G401 (cell line): ENCODE data around the gene HHIP. TPM values are rescaled to one million over a fixed set of nuclear protein-coding genes. Genes with fewer than 3 reads are reported as not detected.

Experiments used
- DNase-seq: peaks from one replicate; pipeline ENCODE4 v3.0.0-alpha.2; 2015; ENCODE audit warnings: low spot score
- in situ Hi-C: cut with HindIII; loops from 2 replicates; pipeline ENCODE4 v1.10.0; 2016; ENCODE audit warnings: low sequenced_read_pairs, mixed read lengths
- total RNA-seq: library from RNA; depleted of rRNA; stranded (reverse); fragments of >200 nt; shearing (Covaris generic); gene quantifications from 2 replicates; pipeline ENCODE4 v1.2.3, GENCODE V29; 2014; rRNA removed

The HHIP gene, protein sequence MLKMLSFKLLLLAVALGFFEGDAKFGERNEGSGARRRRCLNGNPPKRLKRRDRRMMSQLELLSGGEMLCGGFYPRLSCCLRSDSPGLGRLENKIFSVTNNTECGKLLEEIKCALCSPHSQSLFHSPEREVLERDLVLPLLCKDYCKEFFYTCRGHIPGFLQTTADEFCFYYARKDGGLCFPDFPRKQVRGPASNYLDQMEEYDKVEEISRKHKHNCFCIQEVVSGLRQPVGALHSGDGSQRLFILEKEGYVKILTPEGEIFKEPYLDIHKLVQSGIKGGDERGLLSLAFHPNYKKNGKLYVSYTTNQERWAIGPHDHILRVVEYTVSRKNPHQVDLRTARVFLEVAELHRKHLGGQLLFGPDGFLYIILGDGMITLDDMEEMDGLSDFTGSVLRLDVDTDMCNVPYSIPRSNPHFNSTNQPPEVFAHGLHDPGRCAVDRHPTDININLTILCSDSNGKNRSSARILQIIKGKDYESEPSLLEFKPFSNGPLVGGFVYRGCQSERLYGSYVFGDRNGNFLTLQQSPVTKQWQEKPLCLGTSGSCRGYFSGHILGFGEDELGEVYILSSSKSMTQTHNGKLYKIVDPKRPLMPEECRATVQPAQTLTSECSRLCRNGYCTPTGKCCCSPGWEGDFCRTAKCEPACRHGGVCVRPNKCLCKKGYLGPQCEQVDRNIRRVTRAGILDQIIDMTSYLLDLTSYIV
- 0.07 and 1.5 TPM in 2 replicates for total RNA-seq

DNA sequence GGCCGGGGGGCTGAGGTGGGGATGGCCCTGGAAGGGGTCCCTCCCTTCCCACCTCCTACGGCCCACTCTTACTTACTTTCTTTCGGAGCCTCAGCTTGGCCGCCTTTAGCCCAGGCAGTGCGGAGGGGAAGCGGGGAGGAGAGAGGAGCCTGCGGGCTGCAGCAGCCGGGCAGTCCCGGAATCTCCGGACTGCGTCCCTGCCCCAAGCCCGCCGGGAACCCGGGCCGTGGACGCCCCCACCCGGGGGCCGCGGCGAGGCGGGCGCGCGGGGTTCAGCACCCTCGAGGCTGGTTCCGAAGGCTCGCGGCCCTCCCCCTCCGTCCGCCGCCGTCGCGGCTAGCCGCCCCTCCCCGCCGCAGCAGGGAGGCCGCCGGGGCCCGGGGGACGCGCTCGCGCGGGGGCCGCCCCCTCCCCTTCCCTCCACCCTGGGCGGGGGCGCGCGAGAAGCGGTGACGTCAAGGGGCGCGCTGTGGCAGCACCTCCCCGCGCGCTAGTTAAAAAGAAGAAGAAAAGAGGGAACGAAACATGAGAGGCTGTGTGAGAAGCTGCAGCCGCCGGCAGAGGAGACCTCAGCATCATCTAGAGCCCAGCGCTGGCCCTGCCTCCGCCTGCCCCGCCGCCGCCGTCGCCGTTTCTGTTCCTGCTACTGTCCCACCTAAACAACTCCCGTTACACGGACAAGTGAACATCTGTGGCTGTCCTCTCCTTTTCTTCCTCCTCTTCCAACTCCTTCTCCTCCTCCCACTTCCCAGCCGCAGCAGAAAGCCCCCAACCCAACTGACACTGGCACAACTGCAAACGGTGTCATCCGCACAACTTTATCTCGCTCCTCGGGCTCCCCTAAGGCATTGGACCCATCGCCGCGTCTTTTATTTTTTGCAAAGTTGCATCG, at the start of gene HHIP:
Gene HHIP (plus strand): TSS at position 526 of the 892 bp plus-strand sequence. CDS start 520 bp downstream, outside the sequence.
- peak; percentile 10 for DNase-seq
- in situ Hi-C loops: no loop called here

GRCh38 chr4:144597171-144597570, 48.8 kb upstream of the HHIP start:
- no peak for DNase-seq
- in situ Hi-C loops: no loop called here

DNA sequence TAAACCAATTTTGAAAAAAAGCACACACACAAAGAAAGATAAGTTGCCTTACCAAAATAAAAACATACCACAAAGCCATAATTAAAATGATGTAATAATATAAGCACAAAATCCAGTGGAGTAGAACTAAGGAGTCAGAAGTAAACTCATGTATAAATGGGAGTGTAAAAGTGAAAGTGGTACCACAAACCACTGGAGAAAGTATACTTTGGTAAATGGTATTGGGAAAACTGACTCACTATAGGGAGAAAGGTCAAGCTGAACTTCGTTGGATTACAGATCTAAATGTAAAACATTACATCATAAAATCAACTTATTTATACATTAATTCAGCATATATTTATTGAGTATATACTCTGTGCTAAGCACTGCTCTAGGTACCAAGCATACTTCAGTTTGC, 46.3 kb upstream of the HHIP start:
- DNase-seq: no peak
- in situ Hi-C loops: no loop called here

- no peak for DNase-seq
- in situ Hi-C loops: no loop called here
These were observed 34.1 kb upstream of the HHIP start for GRCh38 chr4:144611850-144612249.

DNA sequence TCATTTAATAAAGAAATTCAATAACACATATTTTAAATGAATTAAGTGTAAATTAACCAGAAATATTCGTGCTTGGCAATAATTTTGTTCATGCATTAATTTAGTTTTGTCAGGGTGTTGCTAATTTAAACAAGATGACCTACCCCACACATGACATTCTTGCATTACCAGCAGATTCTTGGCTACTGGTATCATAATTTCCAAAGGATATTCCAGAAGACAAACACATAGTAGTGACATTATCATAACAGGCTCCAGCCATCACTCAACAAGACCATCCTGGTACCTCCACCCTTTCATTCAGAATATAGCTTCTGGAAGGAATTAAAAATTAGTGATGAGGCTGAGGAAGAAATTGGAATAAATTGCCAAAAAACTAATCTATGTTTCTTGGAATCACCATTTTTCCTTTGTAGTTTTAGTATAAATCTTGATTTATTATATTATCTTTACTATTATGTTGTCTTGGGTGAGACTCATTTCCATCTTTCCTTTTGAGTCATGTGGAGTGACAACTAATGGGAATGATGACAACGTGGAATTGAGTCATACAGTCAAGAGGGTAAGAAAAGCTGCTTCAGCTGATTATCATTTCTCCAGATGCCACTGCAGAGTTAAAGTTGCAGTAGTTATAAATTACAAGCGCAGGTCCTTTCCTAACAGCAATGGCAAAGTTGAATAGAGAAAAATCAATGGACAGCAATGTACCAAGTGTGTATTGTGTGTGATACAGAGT, 30.9 kb upstream of the HHIP start:
- no peak for DNase-seq
- in situ Hi-C loops: no loop called here

DNA sequence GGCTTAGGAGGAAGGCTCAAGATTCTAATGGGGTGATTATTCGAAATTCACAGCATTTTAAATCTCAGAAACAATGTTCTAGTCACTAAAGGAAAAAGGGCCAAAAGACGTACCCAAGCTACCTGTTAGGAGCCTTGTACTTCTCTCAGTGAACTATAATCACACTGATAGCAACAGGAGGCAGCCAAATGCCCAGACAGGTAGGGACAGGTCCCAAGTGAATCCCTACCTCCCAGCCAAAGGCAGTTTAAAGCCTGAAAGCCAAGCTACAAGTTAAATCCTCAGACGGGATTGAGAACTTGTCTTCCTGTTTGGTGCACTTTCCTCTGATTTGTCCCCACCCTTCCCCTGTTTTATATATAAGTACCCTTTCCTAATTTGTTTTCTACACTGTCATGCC, 24.3 kb upstream of the HHIP start:
- DNase-seq: no peak
- in situ Hi-C loops: no loop called here

DNA sequence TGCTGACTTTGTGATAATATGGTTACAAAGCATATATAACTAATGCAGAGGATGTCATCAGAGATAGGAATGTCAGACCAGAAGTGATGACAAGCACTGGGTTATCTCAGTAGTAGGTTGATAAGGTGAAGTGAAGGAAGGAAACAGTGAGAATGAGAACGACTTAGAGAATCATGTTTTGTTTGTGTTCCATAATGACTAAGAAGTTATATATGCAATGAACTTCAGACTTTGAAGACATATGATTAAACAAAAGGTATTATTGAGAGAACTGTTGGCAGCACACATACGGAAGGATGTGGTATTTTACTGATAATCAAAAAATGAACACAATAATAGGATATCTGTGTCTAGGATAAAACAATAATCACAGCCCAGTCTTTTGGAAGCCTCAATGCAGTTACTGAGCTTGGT, 18.3 kb upstream of the HHIP start:
- in situ Hi-C loops: no loop called here
- no peak for DNase-seq

DNA sequence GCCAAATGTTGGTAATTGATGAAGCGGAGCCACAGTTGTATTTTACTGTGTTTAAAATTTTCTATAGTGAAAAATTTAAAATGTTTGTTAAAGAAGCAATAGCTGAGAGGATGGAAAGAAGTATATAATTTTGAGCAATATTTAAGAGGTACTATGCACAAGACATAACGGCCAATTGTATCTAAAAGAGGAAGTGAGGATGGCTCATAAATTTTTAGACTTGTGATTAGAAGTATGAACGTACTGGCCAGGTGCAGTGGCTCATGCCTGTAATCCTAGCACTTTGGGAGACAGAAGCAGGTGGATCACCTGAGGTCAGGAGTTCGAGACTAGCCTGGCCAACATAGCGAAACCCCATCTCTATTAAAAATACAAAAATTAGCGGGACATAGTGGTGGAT, 12.7 kb upstream of the HHIP start:
- no peak for DNase-seq
- in situ Hi-C loops: no loop called here

DNA sequence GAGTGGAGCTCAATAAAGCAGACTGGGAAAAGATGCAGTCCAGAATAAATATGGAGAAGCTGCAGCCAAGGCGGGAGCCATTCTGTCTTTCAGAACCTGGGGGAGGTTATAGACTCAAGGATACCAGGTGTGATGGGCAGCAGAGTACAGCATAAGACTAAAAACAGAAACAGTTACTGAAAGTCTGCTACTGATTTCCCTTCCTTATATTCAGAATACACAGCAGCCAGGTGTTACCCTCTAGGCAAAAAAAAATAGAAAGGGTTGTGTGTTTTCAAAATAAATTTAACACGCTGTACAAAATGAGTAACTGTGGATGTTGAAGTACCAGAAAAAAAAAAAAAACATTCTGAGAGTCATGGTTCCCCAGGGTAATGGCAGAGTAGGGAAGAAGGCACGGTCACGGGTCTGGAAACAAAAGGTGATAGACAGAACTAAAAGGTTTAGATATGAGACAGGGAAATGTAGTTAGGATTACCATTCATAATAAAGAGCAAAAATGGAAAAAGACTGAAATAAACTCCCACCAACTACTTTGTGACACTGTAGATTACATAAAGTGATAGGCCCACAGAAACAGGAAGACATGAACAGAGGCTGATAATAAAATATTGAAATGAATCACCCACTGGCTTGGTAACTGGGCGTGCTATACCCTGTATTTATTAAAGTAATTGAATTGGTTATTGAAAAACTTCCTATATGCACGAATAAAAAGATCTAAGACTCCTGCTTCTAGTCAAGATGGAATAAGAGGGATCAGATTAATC, 10.8 kb upstream of the HHIP start:
- in situ Hi-C loops: no loop called here
- no peak for DNase-seq

- DNase-seq: no peak
- in situ Hi-C loops: no loop called here
These were observed 1.4 kb upstream of the HHIP start for GRCh38 chr4:144644368-144645101.

DNA sequence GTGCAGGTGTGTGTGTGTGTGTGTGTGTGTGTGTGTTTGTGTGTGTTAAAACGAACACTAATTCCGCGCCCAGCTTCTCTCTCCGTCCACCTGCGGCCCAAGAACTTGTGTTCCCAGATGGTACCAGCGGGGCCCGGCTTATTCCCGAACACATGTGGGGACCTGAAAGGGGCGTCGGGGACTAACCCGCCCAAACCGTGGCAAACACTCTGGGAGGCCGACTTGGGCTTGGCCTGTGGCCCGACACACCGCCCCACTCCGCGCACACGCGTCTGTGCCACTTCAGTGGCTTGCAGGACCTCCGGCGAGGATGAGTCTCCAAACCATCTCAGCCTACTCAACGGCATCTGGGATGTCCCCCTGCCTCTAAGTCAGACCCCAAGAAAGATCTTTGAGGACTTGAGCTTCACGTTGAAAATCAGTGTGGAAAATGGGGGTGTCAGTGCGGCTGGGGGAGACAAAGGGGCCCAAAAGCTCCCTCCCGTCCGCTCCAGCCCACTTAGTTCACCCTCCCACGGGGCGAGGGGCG, 790 bp upstream of the HHIP start:
- no peak for DNase-seq
- in situ Hi-C loops: no loop called here

GRCh38 chr4:144646523-144647094, 653 bp downstream of the HHIP start:
- in situ Hi-C loops: no loop called here
- DNase-seq: no peak

DNA sequence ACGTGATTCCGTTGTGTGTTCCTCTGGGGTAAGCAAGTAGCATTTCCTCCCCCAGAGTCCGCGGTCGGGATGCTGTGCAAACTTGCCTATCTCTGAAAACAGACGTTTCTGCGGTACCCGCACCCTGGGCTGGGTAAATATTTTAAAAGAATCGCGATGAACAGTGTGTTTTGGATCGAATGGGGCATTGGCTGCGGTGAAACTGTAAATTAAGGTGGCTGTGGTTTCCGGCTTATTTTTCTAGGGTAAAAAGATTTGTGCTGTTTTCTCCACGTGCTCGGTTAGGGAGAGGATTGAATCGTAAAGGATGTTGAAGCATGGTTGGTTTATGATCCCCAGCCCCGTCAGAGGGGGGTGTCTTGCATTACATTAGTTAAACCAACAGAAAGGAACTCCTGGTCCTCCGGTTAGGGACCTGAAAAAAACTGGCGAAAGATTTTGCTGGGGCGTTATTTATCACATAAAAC, 1.2 kb downstream of the HHIP start:
- in situ Hi-C loops: no loop called here
- DNase-seq: no peak

GRCh38 chr4:144647590-144647989, 1.6 kb downstream of the HHIP start:
- DNase-seq: no peak
- in situ Hi-C loops: no loop called here

DNA sequence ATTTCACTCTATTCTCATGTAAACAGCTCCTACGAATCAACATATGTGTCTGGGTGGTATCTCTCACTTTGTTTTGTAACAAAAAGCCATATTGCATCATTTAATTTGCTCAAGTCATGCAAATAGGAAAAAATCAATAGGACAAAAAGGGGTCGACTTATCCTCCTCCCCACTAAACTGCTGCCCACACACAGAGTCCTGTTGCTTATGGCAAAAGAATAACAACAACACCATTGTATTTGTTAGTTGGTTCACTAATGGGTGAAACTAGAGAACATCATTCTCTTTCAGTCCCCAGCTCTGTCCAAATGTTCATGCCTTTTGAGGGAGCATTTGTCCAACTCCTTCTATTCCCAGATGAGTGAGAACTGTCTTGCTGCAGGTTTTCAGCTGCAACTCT, 2.1 kb downstream of the HHIP start:
- no peak for DNase-seq
- in situ Hi-C loops: no loop called here

GRCh38 chr4:144649646-144650045, 3.7 kb downstream of the HHIP start:
- in situ Hi-C loops: no loop called here
- no peak for DNase-seq
